HCT116 (cell line): Measurements from ENCODE around the gene EBPL.

Experiments used
- CEBPB ChIP-seq: IDR thresholded peaks from 2 replicates; pipeline ENCODE4 v1.6.1; 2012; ENCODE audit warnings: low read depth
- CTCF ChIP-seq, 3 experiments: fragments of 200-600 bp in 1 of 3; sonication (generic) in 1 of 3; IDR thresholded peaks in 2 of 3; conservative IDR thresholded peaks in 1 of 3; 2 replicates each; pipeline ENCODE4 v1.5.1; 2012 to 2017; ENCODE audit warnings: low read depth in 2 of 3, low read length in 2 of 3, antibody characterized with exemption in 1 of 3, borderline replicate concordance in 1 of 3, control low read depth in 1 of 3, mild to moderate bottlenecking in 1 of 3, mixed read lengths in 1 of 3, mixed run types in 1 of 3, moderate library complexity in 1 of 3; ENCODE audit not compliant: insufficient read depth in 1 of 3
- MAX ChIP-seq: IDR thresholded peaks from 2 replicates; pipeline ENCODE4 v1.6.1; 2012
- POLR2A ChIP-seq: IDR thresholded peaks from 2 replicates; pipeline ENCODE4 v1.7.0; 2011; ENCODE audit warnings: borderline replicate concordance; ENCODE audit not compliant: insufficient read depth, insufficient read length; ENCODE audit errors: extremely low read depth
- POLR2AphosphoS5 ChIP-seq: IDR thresholded peaks from 2 replicates; pipeline ENCODE4 v1.6.1; 2011; ENCODE audit warnings: mild to moderate bottlenecking, low read depth, low read length, moderate library complexity
- RAD21 ChIP-seq: IDR thresholded peaks from 2 replicates; pipeline ENCODE4 v1.6.1; 2012; ENCODE audit warnings: low read depth, mild to moderate bottlenecking
- REST ChIP-seq: IDR thresholded peaks from 2 replicates; pipeline ENCODE4 v1.6.1; 2012; ENCODE audit warnings: low read depth
- ZNF274 ChIP-seq: fragments of 200-500 bp; sonication (Bioruptor generic); IDR thresholded peaks from 2 replicates; pipeline ENCODE4 v1.6.1; 2014; ENCODE audit warnings: mild to moderate bottlenecking, low read depth, low read length, inconsistent platforms

- no peak for TF ChIP-seq POLR2AphosphoS5
- no peak for TF ChIP-seq REST
- TF ChIP-seq CTCF (IDR thresholded peaks at IDR 0.05 in 2 of 3, conservative IDR thresholded peaks at IDR 0.05 in 1 of 3; ENCODE audit: borderline replicate concordance in 1 of 3, insufficient read depth in 1 of 3, low read depth in 2 of 3, low read length in 2 of 3): no peak
- TF ChIP-seq POLR2A: no peak
- TF ChIP-seq ZNF274: no peak
- no peak for TF ChIP-seq CEBPB
- TF ChIP-seq MAX: no peak
- no peak for TF ChIP-seq RAD21
These were observed 14.5 kb downstream of the EBPL start for GRCh38 chr13:49676581-49677298.
